WERI-Rb-1 (cell line): Measurements from ENCODE around the gene ZBED4.

Experiments used
- DNase-seq: peaks from one replicate; pipeline ENCODE4 v3.0.0-alpha.2; 2020
- H3K27ac ChIP-seq: fragments of 250-450 bp; sonication (Bioruptor Pico); 2 replicates; pipeline ENCODE4 v1.5.1; 2020; ENCODE audit warnings: mild to moderate bottlenecking, moderate library complexity
- H3K27me3 ChIP-seq: fragments of 250-450 bp; sonication (Bioruptor Pico); 2 replicates; pipeline ENCODE4 v1.5.1; 2021; ENCODE audit warnings: mild to moderate bottlenecking, low read depth, moderate library complexity; ENCODE audit not compliant: insufficient read depth, severe bottlenecking
- H3K36me3 ChIP-seq: fragments of 250-450 bp; sonication (Bioruptor Pico); 2 replicates; pipeline ENCODE4 v1.5.1; 2020; ENCODE audit warnings: mild to moderate bottlenecking, moderate library complexity
- H3K4me3 ChIP-seq: 2 replicates; pipeline ENCODE4 v1.5.1; 2011; ENCODE audit warnings: low read depth, mild to moderate bottlenecking, control low read depth, low read length
- H3K9me3 ChIP-seq: fragments of 250-450 bp; sonication (Bioruptor Pico); 2 replicates; pipeline ENCODE4 v1.5.1; 2021; ENCODE audit warnings: mild to moderate bottlenecking, moderate library complexity; ENCODE audit not compliant: severe bottlenecking
- CTCF ChIP-seq: IDR thresholded peaks from 2 replicates; pipeline ENCODE4 v1.5.1; 2011; ENCODE audit warnings: low read depth, mild to moderate bottlenecking, control low read depth, inconsistent platforms, low read length

The ZBED4 gene

DNA sequence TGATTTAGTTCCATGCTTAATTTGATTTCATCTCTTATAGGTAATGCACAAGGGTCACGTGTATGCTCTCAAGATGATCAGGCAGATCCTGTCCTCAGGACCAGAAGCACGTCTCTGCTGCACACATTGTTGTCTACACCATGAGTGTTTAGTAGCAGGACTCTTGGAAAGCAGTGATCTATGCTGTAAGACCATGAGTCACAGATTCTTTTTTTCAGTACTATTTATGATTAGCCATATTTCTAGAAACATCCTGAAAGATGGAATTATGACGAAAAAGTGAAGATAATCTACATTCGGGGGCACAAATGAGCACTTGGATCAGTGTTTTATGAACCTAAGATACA lies 29.6 kb downstream of the ZBED4 start:
- H3K27ac ChIP-seq = no peak overlapping the region
- TF ChIP-seq CTCF = no peak
- H3K9me3 ChIP-seq = peaks cover 5% of the 10 kb centered on the region
- H3K27me3 ChIP-seq = no peaks in the 10 kb centered on the region
- H3K4me3 ChIP-seq = no peak overlapping the region
- H3K36me3 ChIP-seq = peaks cover 57% of the 10 kb centered on the region
- DNase-seq = no peak

DNA sequence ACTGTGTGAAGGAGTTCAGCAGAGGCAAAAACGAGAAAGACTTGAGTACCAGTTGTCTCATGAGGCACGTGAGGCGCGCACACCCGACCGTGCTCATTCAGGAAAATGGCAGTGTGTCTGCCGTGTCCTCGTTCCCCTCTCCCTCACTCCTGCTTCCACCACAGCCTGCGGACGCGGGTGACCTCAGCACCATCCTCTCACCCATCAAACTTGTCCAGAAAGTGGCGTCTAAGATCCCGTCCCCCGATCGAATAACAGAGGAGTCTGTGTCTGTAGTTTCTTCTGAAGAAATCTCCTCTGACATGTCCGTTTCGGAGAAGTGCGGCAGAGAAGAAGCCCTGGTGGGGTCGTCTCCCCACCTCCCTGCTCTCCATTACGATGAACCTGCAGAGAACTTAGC lies 30.4 kb downstream of the ZBED4 start:
- TF ChIP-seq CTCF = no peak
- Histone ChIP-seq H3K27me3 (no peaks in the 10 kb centered on the region), H3K27ac (no peak overlapping the region), H3K9me3 (peaks cover 5% of the 10 kb centered on the region), H3K4me3 (no peak overlapping the region), H3K36me3 (peaks cover 60% of the 10 kb centered on the region)
- DNase-seq = no peak

- H3K27me3 ChIP-seq = no peaks in the 10 kb centered on the region
- no peak overlapping the region for H3K27ac ChIP-seq
- no peak for TF ChIP-seq CTCF
- peaks cover 5% of the 10 kb centered on the region for H3K9me3 ChIP-seq
- H3K4me3 ChIP-seq = no peak overlapping the region
- DNase-seq = no peak
- H3K36me3 ChIP-seq = peaks cover 66% of the 10 kb centered on the region
Measured at GRCh38 chr22:49884503-49885260, 31.0 kb downstream of the ZBED4 start.

- H3K9me3 ChIP-seq = peaks cover 5% of the 10 kb centered on the region
- DNase-seq = no peak
- peaks cover 72% of the 10 kb centered on the region for H3K36me3 ChIP-seq
- no peak for TF ChIP-seq CTCF
- H3K27ac ChIP-seq = no peak overlapping the region
- H3K27me3 ChIP-seq = no peaks in the 10 kb centered on the region
- no peak overlapping the region for H3K4me3 ChIP-seq
Measured at GRCh38 chr22:49885281-49885680, 31.6 kb downstream of the ZBED4 start.

GRCh38 chr22:49885881-49886280 lies 32.2 kb downstream of the ZBED4 start:
- Histone ChIP-seq H3K9me3 (peaks cover 5% of the 10 kb centered on the region), H3K36me3 (peaks cover 78% of the 10 kb centered on the region), H3K27ac (no peak overlapping the region), H3K4me3 (no peak overlapping the region), H3K27me3 (no peaks in the 10 kb centered on the region)
- TF ChIP-seq CTCF = no peak
- no peak for DNase-seq
